GM19240 (cell line): ENCODE results near the gene ATP8A2.

Source experiments
- DNase-seq: peaks from one replicate; pipeline ENCODE4 v3.0.0; 2011; ENCODE audit warnings: low spot score; ENCODE audit not compliant: insufficient read length

ATP8A2 gene

GRCh38 chr13:26026211-26026610 is 654.4 kb downstream of the ATP8A2 start:
- no peak for DNase-seq

GRCh38 chr13:26029581-26030136 is 657.9 kb downstream of the ATP8A2 start:
- no peak for DNase-seq

GRCh38 chr13:26030331-26030730 is 658.6 kb downstream of the ATP8A2 start:
- DNase-seq = no peak

- DNase-seq = no peak
Observed at GRCh38 chr13:26034018-26034417, 662.2 kb downstream of the ATP8A2 start.

- no peak for DNase-seq
Observed at GRCh38 chr13:26036383-26036782, 664.6 kb downstream of the ATP8A2 start.

- no peak for DNase-seq
Observed at GRCh38 chr13:26037302-26037701, 665.5 kb downstream of the ATP8A2 start.

- DNase-seq = no peak
Observed at GRCh38 chr13:26038931-26039475, 667.2 kb downstream of the ATP8A2 start.

- DNase-seq = no peak
Observed at GRCh38 chr13:26041444-26041843, 669.7 kb downstream of the ATP8A2 start.

GRCh38 chr13:26042785-26043184 is 671.0 kb downstream of the ATP8A2 start:
- no peak for DNase-seq

GRCh38 chr13:26045142-26045541 is 673.4 kb downstream of the ATP8A2 start:
- DNase-seq = no peak

GRCh38 chr13:26046639-26047038 is 674.9 kb downstream of the ATP8A2 start:
- DNase-seq = no peak

GRCh38 chr13:26047040-26047439 is 675.3 kb downstream of the ATP8A2 start:
- DNase-seq = no peak

GRCh38 chr13:26048741-26049140 is 677.0 kb downstream of the ATP8A2 start:
- DNase-seq = no peak

GRCh38 chr13:26050568-26051230 is 678.9 kb downstream of the ATP8A2 start:
- no peak for DNase-seq

- no peak for DNase-seq
Observed at GRCh38 chr13:26051231-26051656, 679.5 kb downstream of the ATP8A2 start.

- DNase-seq = no peak
Observed at GRCh38 chr13:26051657-26052311, 680.0 kb downstream of the ATP8A2 start, which contains the start of gene SHISA2. Gene SHISA2 (minus strand): TSS chr13:26052016. CDS start chr13:26050975, 1,041 bp downstream.

GRCh38 chr13:26052337-26052736 is 680.6 kb downstream of the ATP8A2 start:
- no peak for DNase-seq

GRCh38 chr13:26053418-26053980 is 681.7 kb downstream of the ATP8A2 start:
- no peak for DNase-seq

- no peak for DNase-seq
Observed at GRCh38 chr13:26054896-26055295, 683.1 kb downstream of the ATP8A2 start.

GRCh38 chr13:26058704-26059103 is 686.9 kb downstream of the ATP8A2 start:
- DNase-seq = no peak

GRCh38 chr13:26060357-26060756 is 688.6 kb downstream of the ATP8A2 start:
- no peak for DNase-seq

- no peak for DNase-seq
Observed at GRCh38 chr13:26061256-26061655, 689.5 kb downstream of the ATP8A2 start.
